GM21619 (cell line): ENCODE data around the gene KLLN.
"Not testable (repeated sequence)": the region's sequence is repeated elsewhere in the genome, so short reads cannot be mapped to it uniquely, and the experiment has no call there.

Experiments
- ATAC-seq: cut with Tn5 transposase; IDR thresholded peaks from one replicate; pipeline ENCODE4 v1.9.1; 2021; ENCODE audit not compliant: unreplicated experiment

Gene KLLN

DNA sequence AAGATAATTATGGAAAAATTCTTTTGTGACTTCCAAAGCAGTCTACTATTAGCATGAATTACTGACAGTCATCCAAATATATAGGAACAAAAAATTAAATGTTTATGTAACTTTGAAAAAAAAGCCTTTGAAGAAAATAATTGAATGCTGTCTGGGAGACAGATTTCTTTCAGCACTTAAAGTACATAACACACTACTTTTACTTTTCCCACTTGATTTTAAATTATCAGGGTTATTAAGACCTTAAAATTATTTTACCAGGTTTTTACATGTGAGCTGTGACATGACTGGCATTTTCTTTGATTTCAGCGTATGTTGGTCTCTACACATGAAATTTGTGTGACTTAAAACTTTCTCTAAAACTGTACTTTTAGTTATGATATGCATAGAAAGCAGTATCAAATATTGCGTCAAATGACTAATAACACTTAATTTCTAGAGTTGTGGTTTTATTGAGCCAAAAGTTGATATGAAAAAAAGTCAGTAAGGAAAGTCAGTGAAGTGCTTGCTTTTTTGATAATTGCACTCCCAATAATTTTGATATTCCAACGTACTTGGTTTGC lies 3.2 kb upstream of the KLLN start:
- ATAC-seq, result no peak

DNA sequence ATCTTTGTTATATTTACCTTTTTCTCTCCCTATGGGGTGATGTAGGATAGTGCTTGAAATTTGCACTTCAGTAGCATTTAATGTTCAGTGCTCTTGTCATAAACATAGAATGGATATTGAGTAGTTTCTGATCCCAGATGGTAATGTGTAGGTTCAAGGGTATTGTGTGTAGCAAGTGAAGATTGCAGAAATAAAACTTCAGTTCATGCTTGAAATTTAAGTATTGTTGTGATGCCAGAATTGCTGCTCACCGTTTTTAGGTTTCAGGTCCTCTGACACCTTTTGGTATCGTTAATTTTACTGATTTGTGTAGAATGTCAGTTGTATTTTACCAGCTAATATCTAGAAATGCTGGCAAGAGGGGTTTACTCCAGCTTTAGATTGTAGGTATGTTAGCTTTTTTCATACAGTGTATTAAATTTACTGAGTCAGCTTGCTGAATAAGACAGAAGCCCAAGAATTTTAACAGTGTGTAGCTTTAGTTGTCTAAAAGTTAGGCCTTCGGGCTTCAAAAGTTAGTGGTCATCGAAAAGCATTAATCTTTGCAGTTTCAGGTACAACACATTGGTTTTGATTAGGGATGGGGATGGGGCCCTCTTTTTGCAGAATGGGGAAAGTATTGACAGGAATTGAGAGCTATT lies 2.0 kb upstream of the KLLN start:
- ATAC-seq, result no peak

DNA sequence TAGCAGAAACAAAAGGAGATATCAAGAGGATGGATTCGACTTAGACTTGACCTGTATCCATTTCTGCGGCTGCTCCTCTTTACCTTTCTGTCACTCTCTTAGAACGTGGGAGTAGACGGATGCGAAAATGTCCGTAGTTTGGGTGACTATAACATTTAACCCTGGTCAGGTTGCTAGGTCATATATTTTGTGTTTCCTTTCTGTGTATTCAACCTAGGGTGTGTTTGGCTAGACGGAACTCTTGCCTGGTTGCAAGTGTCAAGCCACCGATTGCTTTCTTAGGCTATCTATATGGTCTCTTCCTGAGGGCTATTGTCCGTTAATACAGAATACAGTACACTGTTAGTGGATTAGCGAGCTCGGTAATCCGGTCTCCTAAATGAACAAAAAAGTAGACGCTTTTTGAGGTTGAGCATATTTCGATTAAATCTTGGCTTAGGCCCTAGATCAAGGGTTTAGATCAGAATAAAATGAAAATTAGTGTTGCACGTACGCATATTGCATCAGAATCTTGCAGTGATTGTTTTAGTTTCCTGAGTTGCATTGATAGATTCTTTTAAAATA lies 1.2 kb upstream of the KLLN start:
- ATAC-seq, result no peak

DNA sequence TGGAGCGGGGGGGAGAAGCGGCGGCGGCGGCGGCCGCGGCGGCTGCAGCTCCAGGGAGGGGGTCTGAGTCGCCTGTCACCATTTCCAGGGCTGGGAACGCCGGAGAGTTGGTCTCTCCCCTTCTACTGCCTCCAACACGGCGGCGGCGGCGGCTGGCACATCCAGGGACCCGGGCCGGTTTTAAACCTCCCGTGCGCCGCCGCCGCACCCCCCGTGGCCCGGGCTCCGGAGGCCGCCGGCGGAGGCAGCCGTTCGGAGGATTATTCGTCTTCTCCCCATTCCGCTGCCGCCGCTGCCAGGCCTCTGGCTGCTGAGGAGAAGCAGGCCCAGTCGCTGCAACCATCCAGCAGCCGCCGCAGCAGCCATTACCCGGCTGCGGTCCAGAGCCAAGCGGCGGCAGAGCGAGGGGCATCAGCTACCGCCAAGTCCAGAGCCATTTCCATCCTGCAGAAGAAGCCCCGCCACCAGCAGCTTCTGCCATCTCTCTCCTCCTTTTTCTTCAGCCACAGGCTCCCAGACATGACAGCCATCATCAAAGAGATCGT lies 690 bp upstream of the KLLN start:
- not testable (repeated sequence) for ATAC-seq

DNA sequence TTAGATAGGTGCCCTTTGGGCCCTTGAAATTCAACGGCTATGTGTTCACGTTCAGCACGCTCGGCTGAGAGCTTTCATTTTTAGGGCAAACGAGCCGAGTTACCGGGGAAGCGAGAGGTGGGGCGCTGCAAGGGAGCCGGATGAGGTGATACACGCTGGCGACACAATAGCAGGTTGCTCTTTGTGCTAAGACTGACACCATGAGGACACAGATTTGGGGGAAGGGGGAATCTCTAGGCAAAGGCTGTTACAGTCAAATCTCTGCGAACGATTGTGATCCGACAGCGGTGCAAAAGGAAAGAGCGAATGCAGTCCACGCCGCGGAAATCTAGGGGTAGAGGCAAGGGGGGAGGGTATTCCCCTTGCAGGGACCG lies 667 bp downstream of the KLLN start:
- ATAC-seq, result peak; percentile 11

DNA sequence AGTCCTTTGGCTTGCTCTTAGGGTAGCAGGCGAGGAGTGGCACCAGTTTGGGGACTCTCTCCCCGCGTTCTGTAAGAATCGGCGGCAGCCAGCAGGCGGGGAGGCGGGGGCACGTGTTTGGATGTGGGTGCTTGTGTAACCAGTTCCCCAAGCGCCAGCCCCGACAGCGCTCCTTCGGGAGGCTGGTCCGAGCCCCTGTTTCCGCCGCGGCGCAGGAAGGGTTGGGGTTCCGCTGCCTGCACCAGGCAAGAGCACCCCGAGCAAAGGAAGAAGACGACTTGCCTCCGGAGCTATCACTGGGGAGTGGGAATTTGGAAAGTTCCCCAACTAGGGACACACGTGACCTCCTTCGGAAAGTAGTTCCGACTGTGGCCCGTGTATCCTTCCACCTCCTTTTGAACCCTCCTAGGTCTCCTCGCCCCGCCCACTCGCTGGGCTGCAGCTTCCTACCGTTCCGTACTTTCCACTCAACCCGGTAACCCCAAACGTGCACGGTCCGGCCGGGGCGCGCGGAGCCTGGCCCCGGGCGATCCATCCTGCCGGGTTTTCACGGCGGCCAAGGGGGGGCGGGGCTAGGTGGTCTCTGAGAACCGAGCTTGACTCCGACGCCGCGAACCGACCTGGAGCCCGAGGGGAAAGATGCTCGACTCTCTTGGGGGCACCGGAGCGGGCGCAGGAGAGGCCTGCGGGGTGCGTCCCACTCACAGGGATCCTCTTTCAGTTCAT lies 1.2 kb downstream of the KLLN start:
- ATAC-seq, result peak; percentile 45

DNA sequence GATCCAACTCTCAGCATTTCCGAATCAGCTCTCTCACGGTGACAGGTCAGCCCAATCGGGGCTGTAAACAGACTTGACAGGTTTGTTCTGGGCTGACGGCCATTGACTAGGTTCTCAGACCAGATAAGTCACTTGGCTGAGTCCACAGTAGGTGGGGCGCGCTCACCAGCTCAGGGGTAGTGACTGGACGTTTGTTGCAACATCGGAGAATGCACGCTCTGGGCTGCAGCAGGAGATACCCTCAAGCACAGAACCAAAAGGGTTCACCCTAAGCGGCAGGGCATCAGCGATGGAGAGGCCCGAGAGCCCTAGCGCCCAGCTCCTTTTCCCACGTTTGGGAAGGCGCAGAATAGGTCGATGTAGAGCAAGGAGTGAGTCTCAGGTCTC lies 1.8 kb downstream of the KLLN start:
- ATAC-seq, result peak; percentile 18

DNA sequence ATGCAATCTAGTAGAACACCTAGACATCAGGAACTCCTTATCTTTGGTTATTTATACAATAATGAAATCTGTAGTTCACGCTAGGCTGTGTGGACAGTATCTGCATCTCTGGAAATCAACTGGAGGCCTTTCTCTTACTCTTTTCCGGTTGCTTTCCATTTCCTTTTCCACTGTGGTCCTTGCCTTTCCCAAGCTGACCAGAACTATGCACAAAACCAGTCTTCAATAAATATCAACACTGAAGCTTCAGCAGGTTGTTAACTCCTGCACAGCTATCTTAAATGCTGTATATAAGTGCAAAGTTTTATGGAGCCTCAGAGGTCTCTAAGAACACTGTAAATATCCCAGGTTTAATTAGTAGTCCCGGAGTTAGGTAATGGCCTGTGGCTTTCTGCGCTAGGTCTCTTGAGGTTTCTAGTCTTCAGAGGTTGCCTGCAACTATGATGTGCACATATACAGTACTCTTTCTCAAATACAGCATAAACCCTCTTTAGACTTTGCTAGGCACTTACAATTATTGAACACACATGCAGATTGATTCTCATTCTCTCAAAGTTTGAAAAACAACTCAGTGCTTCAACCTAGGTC lies 2.4 kb downstream of the KLLN start:
- no peak for ATAC-seq

DNA sequence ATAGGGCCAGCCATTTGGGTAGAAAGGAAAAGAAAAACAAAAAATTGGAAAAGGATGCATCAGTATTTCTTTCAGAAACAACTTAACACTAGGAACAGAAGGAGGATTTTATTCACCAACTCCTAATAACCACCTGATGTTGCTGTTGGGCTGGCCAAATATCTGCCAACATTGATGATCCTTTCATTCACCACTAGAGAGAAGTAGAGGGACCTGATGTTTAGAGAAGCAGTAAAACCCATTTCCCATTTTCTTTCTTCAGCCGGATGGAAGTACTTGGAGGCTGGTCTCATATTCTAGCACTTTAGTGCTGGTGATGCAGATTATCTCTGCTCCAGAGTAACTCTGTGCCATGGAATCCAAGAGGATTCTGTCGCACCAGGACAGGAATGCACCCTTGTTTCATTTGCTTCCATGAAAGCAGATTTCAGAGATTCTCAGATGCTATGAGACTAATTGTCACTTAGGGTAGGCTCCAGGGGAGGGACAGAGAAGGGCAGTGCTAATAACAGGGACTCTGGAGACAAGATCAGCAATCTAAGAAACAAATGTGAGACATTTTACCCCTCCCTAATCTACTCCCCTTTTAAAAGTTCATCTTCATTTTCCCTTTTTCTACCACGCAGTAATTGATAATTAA lies 3.1 kb downstream of the KLLN start:
- no peak for ATAC-seq

DNA sequence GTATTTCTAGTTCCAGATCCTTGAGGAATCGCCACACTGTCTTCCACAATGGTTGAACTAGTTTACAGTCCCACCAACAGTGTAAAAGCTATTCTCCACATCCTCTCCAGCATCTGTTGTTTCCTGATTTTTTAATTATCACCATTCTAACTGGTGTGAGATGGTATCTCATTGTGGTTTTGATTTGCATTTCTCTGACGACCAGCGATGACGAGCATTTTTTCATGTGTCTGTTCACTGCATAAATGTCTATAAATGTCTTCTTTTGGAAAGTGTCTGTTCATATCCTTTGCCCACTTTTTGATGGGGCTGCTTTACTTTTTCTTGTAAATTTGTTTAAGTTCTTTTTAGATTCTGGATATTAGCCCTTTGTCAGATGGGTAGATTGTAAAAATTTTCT lies 7.7 kb downstream of the KLLN start:
- not testable (repeated sequence) for ATAC-seq

DNA sequence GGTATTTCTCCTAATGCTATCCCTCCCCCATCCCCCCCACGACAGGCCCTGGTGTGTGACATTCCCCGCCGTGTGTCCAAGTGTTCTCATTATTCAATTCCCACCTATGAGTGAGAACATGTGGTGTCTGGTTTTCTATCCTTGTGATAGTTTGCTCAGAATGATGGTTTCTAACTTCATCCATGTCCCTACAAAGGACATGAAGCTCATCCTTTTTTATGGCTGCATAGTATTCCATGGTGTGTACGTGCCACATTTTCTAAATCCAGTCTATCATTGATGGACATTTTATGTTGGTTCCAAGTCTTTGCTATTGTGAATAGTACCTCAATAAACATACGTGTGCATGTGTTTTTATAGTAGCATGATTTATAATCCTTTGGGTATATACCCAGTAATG lies 8.1 kb downstream of the KLLN start:
- not testable (repeated sequence) for ATAC-seq

DNA sequence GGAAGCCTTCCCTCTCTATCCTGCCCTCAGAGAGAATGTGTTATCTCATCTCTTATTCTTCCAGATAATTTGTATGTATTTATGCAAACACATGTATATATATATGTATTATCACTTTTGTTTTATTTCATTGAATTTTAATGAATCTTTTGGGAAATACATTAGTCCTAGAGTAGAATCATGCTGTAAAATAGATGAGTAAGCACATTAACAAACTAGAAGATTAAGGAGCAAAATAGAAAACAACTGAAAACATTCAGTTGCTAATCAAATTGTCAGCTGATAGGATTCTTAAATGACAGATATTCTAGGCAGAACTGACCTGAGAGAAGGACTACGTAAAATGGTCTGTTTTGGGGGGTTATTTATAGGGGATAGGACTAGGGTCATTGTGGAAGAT lies 11.2 kb downstream of the KLLN start:
- no peak for ATAC-seq

DNA sequence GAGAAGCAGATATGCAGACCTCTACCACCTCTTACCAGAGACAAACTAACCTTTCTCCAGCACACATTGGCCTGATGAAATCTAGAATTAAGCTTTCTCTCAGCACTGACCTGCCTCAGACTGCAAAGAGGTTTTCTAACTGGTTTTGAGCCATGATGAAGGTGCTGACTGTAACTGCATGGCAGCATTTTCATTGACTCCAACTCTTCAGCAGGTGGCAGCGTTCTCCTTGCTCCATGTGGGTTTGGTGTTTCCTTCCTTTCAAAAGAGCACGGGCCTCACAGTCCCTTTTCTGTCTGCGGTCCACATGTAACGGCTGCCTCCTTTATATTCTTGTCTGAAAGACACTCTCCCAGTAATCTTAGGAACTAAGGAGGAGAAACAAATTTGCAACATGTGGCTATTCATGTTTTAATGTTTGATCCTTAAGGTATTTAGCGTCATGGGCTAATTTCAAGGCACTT lies 12.6 kb downstream of the KLLN start:
- peak; percentile 61 for ATAC-seq

DNA sequence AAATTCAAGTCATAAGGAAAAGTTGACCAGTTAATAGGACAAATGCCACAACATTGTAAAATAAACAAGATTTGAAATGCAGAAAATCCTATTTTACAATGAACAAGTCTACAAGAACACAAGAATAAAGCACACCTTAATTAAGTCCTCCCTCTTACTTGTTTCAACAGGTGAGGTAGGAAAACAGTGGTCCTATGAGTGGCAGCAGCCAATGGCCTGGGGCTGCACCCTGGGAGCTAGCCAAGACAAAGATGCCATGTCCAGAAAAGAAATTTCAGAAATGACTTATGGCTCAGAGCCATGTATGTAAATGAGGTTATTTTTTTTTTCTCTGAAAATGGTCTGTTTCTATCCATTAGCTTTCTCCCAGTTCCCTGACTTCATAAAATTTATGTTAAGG lies 14.3 kb downstream of the KLLN start:
- no peak for ATAC-seq

DNA sequence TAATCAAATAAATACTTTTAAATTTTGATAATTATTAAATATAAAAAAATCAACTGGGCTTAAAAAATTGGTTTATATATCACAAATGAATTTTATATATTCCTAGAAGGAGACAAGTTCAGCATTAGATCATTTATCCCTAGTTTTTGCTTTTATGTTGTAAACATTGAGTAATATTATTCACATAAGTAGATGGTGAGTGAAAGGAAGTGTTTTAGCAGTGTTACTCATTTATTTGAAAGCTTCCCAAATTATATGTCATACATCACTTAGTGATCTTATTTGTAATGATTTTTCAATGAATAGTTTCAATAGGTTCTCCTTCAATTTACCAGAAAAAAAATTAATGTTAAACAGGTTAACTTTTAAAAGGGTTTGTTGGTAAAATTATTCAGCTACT lies 15.8 kb downstream of the KLLN start:
- no peak for ATAC-seq

DNA sequence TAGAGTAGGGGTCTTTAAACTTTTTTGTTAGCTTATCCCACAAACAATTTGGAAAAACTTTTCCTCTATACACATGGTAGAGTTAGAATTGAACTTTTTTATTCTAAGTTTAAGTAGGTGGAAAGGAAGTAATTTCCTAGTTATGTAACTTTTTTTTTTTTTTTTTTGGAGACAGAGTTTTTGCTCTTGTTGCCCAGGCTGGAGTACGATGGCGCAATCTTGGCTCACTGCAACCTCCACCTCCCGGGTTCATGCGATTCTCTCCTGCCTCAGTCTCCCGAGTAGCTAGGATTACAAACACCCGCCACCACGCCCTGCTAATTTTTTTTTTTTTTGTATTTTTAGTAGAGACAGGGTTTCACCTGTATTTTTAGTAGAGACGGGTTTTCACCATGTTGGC lies 16.6 kb downstream of the KLLN start:
- ATAC-seq, result not testable (repeated sequence)

DNA sequence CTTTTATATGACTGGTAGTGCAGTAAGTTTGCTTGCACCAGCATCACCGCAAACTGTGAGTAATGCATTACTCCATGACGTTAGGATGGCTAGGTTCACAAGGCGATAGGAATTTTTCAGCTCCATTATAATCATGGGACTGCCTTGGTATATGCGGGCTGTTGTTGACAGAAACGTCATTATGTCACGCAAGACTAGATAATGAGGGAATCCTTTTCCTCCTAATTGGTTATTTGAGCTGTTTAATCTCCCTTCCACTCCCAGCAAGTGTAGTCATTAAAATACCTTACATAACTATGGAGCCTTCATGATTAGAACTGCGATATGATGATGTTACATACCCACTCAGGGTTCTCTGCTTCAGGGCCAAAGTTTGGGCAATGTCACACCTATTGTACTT lies 17.3 kb downstream of the KLLN start:
- ATAC-seq, result no peak

DNA sequence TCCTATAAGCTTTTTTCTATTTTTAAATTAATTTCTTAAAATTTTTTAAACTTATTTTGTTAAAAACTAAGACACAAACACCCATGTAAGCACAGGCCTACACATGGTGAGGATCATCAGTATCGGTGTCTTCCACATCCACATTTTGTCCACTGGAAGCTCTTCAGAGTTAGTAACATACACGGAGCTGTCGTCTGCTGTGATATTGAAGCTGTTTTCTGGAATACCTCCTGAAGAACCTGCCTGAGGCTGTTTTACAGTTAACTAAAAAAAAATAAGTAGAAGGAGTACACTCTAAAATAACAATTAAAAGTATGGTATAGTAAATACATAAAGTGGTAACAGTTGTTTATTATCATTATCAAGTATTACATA lies 17.7 kb downstream of the KLLN start:
- ATAC-seq, result no peak

DNA sequence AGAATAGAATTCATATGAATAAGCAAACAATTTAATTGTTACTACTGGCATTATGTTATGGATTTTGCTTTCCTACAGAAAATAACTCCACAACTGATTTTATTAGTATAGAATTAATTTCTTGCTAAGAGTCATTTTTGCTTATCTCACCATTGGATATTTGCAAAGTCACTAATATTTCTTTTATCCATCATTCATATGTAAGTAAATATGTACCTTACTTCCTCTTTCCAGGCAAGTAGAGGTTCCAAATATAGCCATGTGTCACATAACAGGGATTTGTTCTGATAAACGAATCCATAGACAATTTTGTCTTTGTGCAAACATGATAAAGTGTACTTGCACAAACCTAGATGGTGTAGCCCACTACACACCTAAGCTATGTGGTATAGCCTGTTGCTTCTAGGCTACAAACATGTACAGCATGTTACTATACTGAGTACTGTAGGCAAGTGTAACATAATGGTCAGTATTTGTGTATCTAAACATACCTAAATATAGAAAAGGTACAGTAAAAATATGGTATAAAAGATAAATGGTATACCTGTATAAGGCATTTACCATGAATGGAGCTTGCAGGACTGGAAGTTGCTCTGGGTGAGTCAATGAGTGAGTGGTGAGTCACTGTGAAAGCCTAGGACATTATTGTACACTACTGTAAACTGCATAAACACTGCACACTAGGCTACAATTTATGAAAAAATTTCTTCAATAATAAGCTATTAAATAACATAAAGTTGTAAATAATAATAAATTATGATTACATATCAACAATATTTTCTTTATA lies 18.3 kb downstream of the KLLN start:
- ATAC-seq, result no peak

DNA sequence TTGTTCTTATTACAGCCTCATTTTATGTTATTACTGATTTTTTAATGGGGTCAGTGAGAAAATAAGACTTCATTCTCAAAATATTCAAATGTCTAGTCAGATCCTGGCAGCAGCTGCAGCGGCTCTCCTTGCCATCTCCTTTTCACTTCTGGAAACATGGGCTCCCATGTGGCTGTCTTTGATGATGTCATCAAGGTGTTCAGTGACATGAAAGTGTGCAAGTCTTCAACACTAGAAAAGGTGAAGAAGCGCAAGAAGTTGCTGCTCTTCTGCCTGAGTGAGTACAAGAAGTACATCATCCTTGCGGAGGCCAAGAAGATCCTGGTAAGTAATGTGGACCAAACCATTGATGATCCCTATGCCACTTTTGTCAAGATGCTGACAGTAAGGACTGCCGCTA lies 19.6 kb downstream of the KLLN start:
- ATAC-seq, result no peak
